Measurements from ENCODE around the gene RANBP17.

DNA sequence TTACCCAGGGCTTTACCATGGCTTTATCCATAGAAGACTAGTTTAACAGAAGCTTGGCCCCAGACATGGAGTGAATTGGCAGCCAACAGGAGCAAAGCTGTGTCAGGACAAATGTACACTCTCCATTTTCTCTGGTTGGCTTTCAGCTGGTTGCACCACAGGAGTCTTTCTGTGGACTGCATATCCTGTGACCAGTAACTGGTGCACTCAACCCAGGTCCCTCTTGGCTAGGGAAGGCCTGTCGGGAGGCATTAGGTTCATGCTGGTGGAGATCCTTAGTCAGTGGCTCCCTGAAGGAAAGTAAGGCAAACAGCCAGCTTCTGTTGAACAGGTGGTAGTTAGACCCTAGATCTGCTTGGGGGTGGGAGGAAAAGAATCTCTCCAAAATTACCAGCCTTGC, 300.3 kb downstream of the RANBP17 start:
- TF ChIP-seq EZH2 (IDR thresholded peaks at IDR 0.05; ENCODE audit: insufficient read depth, poor library complexity, severe bottlenecking), result no peak
- no peak for TF ChIP-seq EZH2phosphoT487 (IDR thresholded peaks at IDR 0.05; ENCODE audit: insufficient read depth, low read depth)
